ENCODE data around the gene STYXL1. TPM values are rescaled to one million over a fixed set of nuclear protein-coding genes. Genes with fewer than 3 reads are reported as not detected.

STYXL1 gene
- polyA plus RNA-seq, 3 donors: 64.6 to 79.8 (median 67.2) TPM

- peaks cover 88 to 97% of the 10 kb centered on the region in 2 donors for H3K36me3 ChIP-seq (replicated peaks in 1 of 2; ENCODE audit: control insufficient read depth in 1 of 2, insufficient read depth in 2 of 2, low read length in 2 of 2)
Measured at GRCh38 chr7:75983471-75984129, 64.2 kb downstream of the STYXL1 start.

More at GRCh38 chr7:75983471-75984129, 64.2 kb downstream of the STYXL1 start:
- no peaks in the 10 kb centered on the region for H3K27me3 ChIP-seq (ENCODE audit: control insufficient read depth in 2 of 2, insufficient read depth in 2 of 2, low read length in 2 of 2)
- H3K9me3 Mint-ChIP-seq: peaks cover 0 to 2% (median 0%) of the 10 kb centered on the region in 7 donors
- DNase-seq: no peak
- no peaks in the 10 kb centered on the region for H3K4me1 ChIP-seq (ENCODE audit: control insufficient read depth in 1 of 2, insufficient read depth in 2 of 2, low read length in 2 of 2)
- H3K27ac Mint-ChIP-seq: peak overlapping the region in 2 of 7 donors; percentile 12 to 30
- no peak overlapping the region for H3K4me2 ChIP-seq (replicated peaks; ENCODE audit: extremely low read depth, low read length, poor library complexity, severe bottlenecking)
- WGBS (ENCODE audit: insufficient coverage): 98% methylated on average over 23 of the region's 26 CpGs
- H3K4me1 Mint-ChIP-seq: no peaks in the 10 kb centered on the region
- no peak for TF ChIP-seq CTCF (IDR thresholded peaks at IDR 0.05)
- no peak overlapping the region for H2AFZ ChIP-seq (ENCODE audit: insufficient read depth, low read depth, low read length, poor library complexity, severe bottlenecking)
- no peaks in the 10 kb centered on the region for H3K27me3 Mint-ChIP-seq (ENCODE audit: low read depth in 3 of 3)
- no peaks in the 10 kb centered on the region for H3K9me3 ChIP-seq (replicated peaks in 1 of 2; ENCODE audit: control insufficient read depth in 1 of 2, insufficient read depth in 1 of 2, low read length in 2 of 2)
- no peak overlapping the region for H3K27ac ChIP-seq (ENCODE audit: low read depth in 1 of 2, low read length in 2 of 2)
- intact Hi-C loops (cut with micrococcal nuclease): no loop called here
- no peak overlapping the region for H3K9ac ChIP-seq (ENCODE audit: insufficient read depth, low read length, poor library complexity, severe bottlenecking)
- peaks cover 55 to 86% of the 10 kb centered on the region in 2 donors for H3K36me3 Mint-ChIP-seq
- H4K20me1 ChIP-seq (ENCODE audit: insufficient read depth, low read length): peaks cover 40% of the 10 kb centered on the region
- no peaks in the 10 kb centered on the region for H3K79me2 ChIP-seq (ENCODE audit: insufficient read depth, low read length)
- no peak overlapping the region for H3K4me3 ChIP-seq (replicated peaks in 1 of 3; ENCODE audit: low read depth in 2 of 3, low read length in 3 of 3)
- no peak overlapping the region for H3K4me3 Mint-ChIP-seq
